Pericardium fibroblast (primary cell): ENCODE data around the gene ZNF597. TPM values are rescaled to one million over a fixed set of nuclear protein-coding genes. Genes with fewer than 3 reads are reported as not detected.

Experiments used
- total RNA-seq: library from RNA; depleted of rRNA; stranded (reverse); fragments of >200 nt; gene quantifications from 2 replicates; pipeline ENCODE4 v1.2.3, GENCODE V29; 2015

ZNF597 gene
- total RNA-seq = 1.1 and 2.5 TPM in 2 replicates

GRCh38 chr16:3443108-3444031 is at the start of gene ZNF597, which contains the start of gene NAA60:
TSS of gene ZNF597 (minus strand) at chr16:3443504. CDS start at chr16:3443153, 351 bp downstream.
TSS of gene NAA60 (plus strand) at chr16:3443680. CDS start at chr16:3476228, 32,548 bp downstream.

GRCh38 chr16:3400779-3401688 is 42.3 kb downstream of the ZNF597 start, which contains the start of the genes ZNF174 and ZSCAN32:
TSS of gene ZNF174 (plus strand) at chr16:3401215. CDS start at chr16:3402005, 790 bp downstream.
TSS of gene ZSCAN32 (minus strand) at chr16:3401004. CDS start at chr16:3397557, 3,447 bp downstream.

Other genes with a start within 250 kb of the ZNF597 start
- 6.1 and 9.9 TPM in 2 replicates for gene ZNF200, start 208.3 kb downstream of the ZNF597 start, total RNA-seq
- not detected in 2 replicates for gene MEFV, start 186.9 kb downstream of the ZNF597 start, total RNA-seq
- 38.0 and 49.0 TPM in 2 replicates for gene ZNF263, start 160.0 kb downstream of the ZNF597 start, total RNA-seq
- 2.3 TPM in 2 replicates for gene TIGD7, start 138.1 kb downstream of the ZNF597 start, total RNA-seq
- gene ZNF75A, start 138.0 kb downstream of the ZNF597 start, total RNA-seq = 8.9 and 20.7 TPM in 2 replicates
- gene OR2C1, start 87.6 kb downstream of the ZNF597 start, total RNA-seq = 0.77 TPM in 1 of 2 replicates, not detected in the other
- gene ZSCAN32, start 42.5 kb downstream of the ZNF597 start, total RNA-seq = 10.3 and 12.1 TPM in 2 replicates
- gene ZNF174, start 42.3 kb downstream of the ZNF597 start, total RNA-seq = 6.6 and 7.0 TPM in 2 replicates
- 19.1 and 34.0 TPM in 2 replicates for gene NAA60, start 176 bp upstream of the ZNF597 start, total RNA-seq
- gene C16orf90, start 52.0 kb upstream of the ZNF597 start, total RNA-seq = not detected in 2 replicates
- 7.8 and 14.8 TPM in 2 replicates for gene CLUAP1, start 57.5 kb upstream of the ZNF597 start, total RNA-seq
- not detected in 2 replicates for gene NLRC3, start 133.9 kb upstream of the ZNF597 start, total RNA-seq
- gene SLX4, start 168.1 kb upstream of the ZNF597 start, total RNA-seq = 2.2 and 3.6 TPM in 2 replicates
- gene DNASE1, start 211.2 kb upstream of the ZNF597 start, total RNA-seq = 6.8 and 9.1 TPM in 2 replicates